HK-2 (cell line): ENCODE measurements around the gene APCDD1L.

ENCODE experiments used
- DNase-seq: peaks from one replicate; pipeline ENCODE4 v3.0.0-alpha.2; 2018; ENCODE audit not compliant: unreplicated experiment

Gene APCDD1L

GRCh38 chr20:58515233-58516212, at the start of gene APCDD1L:
Gene APCDD1L, minus strand, starts transcription at chr20:58515399. Its CDS starts 692 bp downstream, at chr20:58514707.
- peak; percentile 33 for DNase-seq

- DNase-seq: no peak
Measured at GRCh38 chr20:58559368-58559729, 44.1 kb upstream of the APCDD1L start.

DNA sequence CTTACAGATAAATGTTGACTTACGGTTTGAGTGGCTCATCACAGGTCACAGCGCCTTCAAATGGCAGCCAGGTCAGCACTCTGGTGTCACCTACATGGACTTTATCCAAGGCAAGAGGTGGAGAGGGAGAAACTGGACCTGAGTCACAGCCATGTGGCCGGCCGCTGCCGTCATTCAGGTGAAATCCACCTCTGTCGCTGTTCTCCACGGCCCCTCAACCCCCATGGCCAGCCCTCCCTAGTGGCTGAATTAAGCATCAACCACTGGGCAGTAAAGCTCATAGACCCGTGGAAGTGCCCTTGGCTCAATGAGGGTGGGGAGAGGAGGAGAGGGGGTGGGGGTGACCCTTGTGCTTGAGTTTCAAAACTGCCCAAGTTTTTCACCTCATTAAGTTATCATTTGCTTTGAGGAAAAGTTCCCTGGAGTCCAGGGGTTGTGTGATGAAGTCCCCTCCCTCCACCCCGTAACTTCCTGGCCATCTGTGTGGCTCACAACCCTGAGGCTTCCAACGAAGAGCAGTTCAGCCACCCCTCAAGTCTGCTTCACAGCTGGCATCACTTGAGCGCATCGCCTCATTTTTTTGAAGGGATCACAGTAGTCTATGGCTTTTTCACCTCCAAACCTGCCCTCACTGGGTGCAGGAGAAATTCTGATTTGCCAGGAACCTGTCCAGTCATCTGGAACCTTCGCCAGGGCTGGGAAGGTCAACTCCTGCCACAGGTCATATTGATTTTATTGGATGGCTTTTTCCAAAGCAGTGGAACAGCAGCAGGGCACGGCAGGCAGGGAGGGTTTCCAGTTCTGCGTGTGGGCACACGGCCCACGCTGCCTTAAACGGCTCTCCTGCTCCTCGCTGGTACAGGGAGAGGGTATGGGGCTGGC, 43.5 kb upstream of the APCDD1L start:
- DNase-seq: no peak

DNA sequence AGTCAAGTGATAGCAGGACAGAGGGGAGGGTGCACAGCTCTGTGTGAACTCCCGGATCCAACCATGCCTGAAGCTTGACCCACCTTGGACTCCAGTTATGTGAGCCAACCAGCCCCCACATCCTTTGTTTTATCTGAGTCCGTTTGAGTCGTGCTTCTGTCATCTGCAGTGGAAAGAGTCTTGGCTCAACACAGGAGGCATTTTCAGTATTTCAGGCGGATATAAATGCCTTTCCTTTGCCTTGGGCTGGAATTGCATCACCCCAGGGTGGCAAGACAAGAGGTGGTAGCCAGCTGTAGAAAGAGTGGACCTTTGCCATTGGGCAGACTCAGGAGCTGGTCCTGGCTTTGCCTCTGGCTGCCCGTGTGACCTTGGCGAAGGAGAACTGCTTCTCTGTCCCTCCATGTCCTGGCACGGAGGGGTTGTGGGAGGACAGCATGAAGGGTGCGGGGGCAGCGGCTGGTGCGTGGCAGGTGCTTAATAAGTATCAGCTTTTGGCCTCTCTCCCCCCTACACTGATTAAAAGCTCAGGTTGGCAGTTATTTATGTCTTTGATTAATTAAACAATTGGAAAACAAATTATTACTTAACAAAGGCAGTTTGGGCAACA, 42.6 kb upstream of the APCDD1L start:
- DNase-seq: no peak

DNA sequence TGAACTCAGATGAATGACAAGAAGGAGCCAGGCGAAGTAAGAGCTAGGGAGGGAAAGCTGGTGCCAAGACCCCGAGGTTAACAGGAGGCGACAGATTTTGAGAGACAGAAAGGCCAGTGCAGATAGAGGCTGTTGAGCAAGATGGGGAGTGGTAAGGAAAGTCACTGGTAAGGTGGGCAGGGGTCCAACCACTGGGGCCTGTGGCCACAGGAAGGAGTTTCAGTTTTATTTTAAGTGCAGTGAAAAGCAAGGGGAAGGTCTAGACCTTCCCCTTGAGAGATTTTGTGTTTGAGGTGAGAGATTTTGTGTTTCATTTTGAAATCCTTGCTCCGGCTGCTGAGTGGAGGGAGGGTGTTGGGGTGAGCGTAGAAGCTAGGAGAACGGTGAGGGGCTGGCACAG, 41.8 kb upstream of the APCDD1L start:
- DNase-seq: no peak

DNA sequence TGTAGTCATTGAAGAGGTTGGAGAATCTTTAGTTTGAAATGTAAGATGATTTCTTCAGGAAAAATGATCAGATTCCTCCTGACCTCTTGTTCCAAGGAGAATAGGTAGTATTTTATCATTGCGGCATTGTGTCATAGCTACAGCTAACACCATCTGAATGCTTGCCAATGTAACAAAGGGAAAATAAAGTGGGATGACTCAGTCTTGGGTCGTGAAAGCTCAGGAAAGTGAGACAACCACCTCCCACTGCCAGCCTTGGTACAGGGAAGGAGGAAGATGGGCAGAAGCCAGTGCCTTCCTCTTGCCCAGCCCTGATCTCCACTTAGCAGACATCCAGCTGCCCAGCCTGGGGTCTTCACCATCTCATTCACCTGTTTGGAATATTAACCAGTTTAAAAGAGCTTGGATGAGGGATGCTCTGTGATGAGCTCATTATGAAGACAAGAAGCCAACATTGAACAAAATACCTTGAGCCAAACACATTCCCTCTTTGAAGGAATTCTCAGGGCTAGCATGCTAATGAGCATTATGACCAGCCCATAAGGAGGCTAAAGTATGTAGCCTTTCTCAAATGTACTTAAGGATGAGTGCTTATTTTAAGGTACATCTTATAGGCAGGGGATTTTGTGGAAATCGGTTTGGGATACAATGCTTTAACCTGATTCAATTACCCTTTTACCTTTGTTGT, 40.0 kb upstream of the APCDD1L start:
- DNase-seq: peak; percentile 25

DNA sequence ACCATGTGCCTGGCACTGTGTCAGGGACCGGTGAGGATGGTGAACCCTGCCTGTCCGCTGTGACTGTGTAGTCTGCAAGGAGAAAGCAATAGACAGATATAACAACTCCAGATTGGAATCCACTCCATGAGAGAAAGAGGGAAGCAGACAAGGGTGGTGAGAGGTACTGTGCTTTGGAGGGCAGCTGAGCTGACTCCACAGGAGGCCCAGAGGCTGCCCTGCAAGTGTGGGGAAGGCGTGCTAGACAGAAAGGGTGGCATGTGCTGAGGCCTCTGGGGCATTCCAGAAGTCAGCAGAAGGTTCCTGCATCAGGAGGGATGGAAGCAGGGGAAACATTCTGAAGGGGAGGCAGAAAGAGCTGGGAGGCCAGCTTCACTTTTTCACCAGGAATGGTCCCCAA, 39.3 kb upstream of the APCDD1L start:
- DNase-seq: no peak

GRCh38 chr20:58553841-58554240, 38.6 kb upstream of the APCDD1L start:
- no peak for DNase-seq

DNA sequence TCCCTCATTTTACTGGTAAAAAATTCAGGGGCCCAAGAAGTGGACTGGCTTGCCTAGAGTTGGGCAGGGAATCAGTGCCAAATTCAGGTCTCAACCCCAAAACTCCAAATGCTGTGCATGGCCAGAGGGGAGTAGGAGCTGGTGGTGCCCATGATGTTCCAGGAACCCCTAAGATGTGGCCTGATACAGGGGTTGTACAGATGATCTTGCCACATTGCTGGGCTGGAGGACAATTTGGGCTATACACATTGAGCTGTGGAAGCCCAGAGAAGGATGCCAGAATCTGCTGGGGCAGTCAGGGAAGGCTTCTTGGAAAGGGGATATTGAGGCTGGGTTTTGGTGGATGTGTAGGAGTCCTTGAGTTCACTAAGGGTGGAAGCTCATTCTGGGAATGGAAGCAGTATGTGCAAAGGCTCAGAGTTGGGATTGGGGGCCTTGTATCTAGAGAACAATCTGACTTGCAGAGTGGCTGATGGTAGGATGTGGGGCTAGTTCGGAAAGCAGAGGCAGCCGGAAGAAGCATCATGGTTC, 38.0 kb upstream of the APCDD1L start:
- DNase-seq: no peak

GRCh38 chr20:58552366-58552934, 37.3 kb upstream of the APCDD1L start:
- no peak for DNase-seq

DNA sequence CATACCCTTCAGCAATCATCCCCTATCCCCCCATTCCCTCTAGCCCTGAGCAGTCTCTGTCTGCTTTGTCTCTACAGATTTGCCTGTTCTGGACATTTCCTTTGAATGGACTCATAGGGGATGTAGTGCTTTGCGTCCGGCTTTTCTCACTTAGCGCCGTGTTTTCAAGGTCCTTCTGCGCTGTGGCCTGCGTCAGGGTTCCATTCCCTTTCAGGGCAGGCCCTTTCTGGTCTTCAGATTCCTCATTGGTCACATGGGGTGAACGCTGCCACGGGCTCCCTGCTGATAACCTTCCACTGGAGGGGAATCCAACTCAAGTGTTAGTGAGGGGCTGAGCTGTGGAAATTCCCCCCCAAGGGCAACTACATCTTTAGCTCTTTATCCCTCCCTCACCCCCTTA, 36.4 kb upstream of the APCDD1L start:
- no peak for DNase-seq

GRCh38 chr20:58550275-58551059, 35.3 kb upstream of the APCDD1L start:
- DNase-seq: no peak

DNA sequence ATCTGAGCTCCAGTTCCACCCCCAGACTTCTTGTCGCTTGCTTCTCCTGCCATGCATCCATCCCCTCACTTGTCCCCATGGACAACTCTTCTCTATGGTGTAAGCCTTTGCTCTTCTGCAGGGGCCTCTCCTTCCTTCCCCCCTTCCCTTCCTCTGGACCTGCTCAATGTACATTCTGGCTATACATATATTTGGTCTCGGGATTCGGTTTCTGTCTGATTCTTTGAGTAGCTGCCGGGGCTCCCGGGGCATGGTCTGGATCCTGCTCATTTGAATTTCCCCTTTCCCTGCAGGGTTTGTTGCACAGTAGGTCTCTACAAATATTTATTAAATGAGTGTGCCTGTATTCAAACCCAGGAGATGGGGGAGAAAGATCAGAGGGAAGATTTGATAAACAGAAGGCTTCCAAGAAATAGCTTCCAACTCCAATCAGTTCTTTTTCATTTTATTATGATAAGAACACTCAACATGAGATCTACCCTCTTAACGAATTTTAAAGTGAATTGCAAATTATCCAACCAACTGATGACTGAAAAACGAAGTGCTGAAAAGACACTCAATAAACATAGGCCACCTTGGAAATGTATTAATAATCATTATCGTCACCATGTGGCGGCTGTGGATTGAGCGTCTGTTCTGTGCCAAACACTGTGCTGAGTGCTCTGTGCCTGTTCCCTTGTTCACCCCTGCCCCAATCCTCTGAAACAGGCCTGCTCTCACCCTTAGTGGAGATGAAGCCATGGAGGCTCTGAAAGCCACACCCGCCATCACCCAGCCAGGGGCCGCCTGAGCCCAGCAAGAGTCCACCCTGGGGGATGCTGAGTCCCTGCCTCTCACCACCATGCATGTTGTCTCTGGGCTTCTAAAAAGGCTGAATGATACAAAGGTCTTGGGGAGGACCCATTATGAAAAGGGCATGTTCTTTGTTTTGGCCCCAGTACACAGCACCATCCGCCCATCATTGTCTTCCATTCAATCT, 34.3 kb upstream of the APCDD1L start:
- DNase-seq: no peak

DNA sequence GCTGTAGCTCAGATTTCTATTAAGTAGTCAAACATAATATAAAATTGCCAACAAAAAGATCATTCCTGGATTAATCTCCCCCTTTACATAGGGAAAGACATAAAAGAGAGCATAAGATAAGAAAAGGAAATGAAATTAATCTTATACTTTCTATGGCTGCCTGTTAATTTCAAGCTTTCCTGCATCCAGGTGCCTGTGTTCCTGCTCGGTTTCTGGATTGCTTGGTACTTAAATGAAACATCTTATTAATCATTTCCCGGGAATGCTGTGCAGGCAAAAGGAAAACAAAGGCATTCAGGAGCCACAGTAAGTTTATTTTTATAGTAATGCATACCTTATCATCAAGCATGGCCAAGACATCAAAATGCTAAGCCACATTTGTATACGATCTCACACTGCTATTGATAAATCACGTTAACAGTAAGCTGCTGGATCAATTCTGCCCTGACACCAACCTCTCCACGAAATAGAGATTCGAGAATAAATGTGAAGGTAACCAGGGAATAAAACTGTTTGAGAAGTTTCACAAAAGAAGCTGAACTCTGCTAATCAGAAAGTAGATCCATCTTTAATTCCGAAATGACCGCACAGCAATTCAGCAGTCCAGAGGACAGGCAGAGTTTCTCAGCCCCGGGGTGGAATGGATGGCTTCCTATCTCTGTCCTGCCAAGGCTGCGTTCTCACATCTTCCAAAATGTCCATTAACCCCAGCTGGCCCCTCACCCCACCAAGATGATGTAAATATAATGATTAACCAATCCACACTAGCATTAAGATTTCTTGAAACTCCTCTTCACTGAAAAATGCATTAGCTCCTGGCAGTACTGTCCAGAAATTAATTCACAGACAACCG, 32.6 kb upstream of the APCDD1L start:
- no peak for DNase-seq

- no peak for DNase-seq
Measured at GRCh38 chr20:58546756-58547622, 31.8 kb upstream of the APCDD1L start.

- no peak for DNase-seq
Measured at GRCh38 chr20:58546416-58546711, 31.2 kb upstream of the APCDD1L start.
